NK-92 treated with Interleukin-12 subunit alpha and Interleukin-12 subunit beta, amount 100 ng/mL, for 24 hours (cell line): ENCODE results near the gene MEOX1.
"Not testable (repeated sequence)": the region's sequence is repeated elsewhere in the genome, so short reads cannot be mapped to it uniquely, and the experiment has no call there.

Experiments
- DNase-seq: peaks from one replicate; lab custom pipeline; 2025; lab: John Stamatoyannopoulos, UW

The MEOX1 gene

DNA sequence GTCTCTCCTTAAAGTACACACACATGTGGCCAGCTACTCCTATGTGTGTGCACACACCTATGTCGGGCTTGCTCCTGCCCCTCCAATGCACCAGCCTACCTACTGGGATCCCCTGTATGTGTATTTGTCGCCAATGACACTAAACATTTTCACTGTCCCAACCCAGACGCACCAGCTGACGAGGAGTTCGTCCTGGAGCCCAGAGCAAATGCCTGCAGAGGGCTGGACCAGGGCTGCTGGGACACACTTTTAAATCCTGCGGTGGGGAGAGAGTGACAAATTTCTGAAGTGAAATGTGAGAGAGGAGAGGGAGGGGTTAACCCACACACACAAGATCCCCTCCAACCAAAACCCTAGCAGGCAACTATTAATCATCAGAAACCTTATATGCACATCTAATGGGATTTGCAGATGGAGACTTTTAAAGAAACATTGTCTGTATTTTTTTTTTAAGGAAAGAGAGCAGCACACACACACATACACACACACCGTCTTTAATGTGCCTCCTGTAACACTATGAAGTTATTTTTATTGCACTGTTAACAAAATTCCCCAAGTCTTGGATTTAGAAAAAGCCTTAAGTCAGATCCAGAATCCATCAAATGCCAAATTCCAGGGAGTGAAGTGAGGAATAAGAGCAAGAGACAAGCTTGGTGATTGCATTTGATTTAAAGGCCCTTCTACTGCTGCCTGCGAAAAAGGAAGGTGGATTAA lies at the start of gene MEOX1:
MEOX1 (minus strand) TSS at position 224 of the 714 bp plus-strand sequence. CDS start 388 bp downstream, outside the sequence.
- DNase-seq, result no peak

GRCh38 chr17:43710101-43710500 lies 48.4 kb upstream of the MEOX1 start:
- no peak for DNase-seq

- no peak for DNase-seq
Measured at GRCh38 chr17:43709210-43709609, 47.5 kb upstream of the MEOX1 start.

DNA sequence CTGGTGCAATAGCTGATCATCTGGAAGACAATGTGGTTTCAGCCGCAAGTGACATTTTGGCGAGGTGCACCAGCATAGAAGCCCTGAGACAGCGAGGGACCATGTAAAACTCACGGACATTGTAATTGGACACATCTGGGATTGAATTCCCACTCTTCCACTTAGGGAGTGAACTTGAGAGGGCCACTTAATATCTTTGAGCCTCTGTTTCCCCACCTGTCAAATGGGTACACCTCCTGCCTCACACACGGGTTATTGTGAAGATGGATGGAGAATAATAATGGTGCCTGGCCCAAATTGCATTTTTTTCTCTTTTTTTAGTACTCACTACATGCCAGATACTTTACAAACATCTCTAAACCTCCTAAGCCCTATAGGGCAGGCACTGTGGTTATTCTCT lies 45.5 kb upstream of the MEOX1 start:
- no peak for DNase-seq

DNA sequence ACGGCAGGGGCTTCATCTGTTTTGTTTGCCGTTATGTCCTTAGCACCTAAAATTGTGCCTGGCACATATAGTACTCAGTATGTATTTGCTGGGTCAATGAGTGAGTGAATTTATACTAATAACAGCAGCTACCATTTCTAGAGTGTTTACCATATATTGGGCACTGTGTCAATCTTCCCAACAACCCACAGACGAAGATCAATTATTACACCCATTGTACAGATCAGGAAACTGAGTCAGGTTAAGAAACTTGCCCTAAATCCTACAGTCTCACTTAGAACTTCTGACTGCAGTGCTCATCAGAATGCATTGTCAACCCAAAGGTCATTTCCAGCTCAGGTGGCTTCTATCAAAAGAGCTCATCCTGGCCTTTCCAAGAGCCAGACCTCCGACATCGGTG lies 44.5 kb upstream of the MEOX1 start:
- no peak for DNase-seq

GRCh38 chr17:43703630-43704029 lies 41.9 kb upstream of the MEOX1 start:
- DNase-seq, result no peak

DNA sequence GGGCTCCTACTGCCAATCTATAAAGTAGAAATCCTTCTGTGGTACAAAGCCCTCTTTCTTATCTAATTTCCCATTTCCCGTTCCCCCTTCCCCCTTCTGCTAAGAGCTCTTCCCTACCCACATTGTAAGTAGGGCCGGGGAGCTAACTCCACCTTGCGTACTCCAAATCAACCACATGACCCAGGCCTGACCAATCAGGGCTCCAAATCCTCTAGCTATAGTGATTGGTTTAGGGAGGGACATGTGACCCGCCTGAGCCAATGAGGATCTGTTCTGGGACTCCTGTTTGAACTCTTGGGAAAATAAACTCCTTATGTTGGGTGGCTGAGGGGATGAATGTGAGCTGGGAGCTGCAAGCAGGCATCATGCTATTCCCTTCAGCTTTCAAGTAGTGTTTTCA lies 40.9 kb upstream of the MEOX1 start:
- DNase-seq, result no peak

GRCh38 chr17:43701318-43701743 lies 39.6 kb upstream of the MEOX1 start:
- peak; percentile 83 for DNase-seq

- DNase-seq, result no peak
Measured at GRCh38 chr17:43699438-43699756, 37.7 kb upstream of the MEOX1 start.

- DNase-seq, result no peak
Measured at GRCh38 chr17:43698678-43699437, 37.1 kb upstream of the MEOX1 start.

DNA sequence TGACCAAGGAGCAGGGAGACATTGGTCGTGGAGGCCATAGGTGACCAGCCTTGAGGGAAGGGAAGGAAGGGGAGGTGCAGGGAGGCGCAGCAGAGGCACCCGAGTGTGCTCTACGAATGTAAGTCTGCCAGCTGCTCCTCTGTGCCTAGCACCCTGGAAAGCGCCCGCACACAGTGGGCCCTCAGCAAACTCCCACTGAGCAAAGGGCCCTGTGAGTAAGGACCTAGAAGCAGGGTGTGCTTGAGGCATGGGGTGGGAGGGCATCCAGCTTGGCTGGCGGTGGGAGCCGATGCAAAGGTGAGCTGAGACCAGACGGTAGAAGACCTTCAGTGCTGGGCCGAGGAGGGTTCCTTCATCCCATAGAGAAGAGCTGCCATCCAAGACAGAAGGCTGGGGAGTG lies 36.2 kb upstream of the MEOX1 start:
- no peak for DNase-seq

- no peak for DNase-seq
Measured at GRCh38 chr17:43696891-43697290, 35.2 kb upstream of the MEOX1 start.

DNA sequence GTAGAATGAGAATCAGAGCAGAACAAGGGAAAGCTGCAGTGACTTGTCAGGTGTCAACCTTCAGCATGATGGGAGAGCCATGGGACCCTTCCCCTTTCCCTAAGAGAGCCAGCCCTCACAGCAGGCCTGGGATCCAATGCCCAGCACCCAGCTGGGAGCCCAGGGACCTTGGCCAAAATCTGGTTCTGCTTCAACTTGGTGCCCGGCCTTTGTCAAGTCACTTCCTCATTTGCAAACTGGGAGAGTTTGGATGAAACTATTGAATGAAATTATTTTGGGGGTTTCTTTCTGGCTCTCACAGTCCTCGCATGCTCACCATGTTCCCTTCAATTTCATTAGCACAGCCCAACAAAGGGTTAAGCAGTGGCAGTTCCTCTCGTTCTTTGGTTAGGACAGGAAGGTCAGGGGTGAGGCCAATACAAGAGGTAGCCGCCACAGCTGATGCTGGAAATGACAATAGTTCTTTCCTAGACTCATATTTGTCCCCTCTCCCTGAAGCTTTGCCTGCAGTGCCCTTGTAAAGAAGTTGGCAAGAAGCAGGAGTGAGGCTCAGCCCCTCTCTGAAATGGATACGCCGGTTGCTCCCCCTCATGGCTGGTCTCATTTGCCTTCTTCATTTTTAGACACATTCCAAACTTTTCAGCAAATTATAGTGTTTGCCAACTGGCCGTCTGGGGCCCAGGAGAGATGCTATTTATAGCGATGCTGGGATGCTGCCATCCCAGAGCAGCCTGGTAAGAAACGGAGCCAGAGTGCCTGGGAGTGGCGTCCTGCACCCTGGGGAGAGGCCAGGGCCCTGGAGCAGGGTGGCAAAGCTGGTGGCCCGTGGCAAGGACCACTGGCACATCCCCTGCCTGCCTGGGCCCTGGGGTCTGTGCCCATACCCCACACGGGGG lies 34.5 kb upstream of the MEOX1 start:
- no peak for DNase-seq

- peak; percentile 42 for DNase-seq
Measured at GRCh38 chr17:43694081-43694870, 32.6 kb upstream of the MEOX1 start.

DNA sequence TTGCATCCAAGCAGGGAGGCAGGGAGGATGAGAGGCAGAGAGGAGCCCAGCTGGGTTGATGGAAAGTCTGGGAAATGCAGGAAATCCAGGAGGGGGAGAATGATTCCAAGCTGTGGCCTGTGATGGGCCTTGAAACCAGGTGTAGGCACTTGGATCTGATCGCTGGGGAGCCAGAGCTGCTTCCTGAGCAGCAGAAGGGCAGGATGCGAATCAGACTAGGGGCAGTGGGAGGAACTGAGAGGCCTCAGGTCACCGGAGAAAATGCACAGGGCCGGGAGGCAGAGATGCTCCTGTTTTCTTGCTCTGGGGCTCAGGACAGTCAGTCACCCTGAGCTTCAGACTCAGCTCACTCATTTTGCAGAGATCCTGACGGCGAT lies 29.6 kb upstream of the MEOX1 start:
- no peak for DNase-seq

DNA sequence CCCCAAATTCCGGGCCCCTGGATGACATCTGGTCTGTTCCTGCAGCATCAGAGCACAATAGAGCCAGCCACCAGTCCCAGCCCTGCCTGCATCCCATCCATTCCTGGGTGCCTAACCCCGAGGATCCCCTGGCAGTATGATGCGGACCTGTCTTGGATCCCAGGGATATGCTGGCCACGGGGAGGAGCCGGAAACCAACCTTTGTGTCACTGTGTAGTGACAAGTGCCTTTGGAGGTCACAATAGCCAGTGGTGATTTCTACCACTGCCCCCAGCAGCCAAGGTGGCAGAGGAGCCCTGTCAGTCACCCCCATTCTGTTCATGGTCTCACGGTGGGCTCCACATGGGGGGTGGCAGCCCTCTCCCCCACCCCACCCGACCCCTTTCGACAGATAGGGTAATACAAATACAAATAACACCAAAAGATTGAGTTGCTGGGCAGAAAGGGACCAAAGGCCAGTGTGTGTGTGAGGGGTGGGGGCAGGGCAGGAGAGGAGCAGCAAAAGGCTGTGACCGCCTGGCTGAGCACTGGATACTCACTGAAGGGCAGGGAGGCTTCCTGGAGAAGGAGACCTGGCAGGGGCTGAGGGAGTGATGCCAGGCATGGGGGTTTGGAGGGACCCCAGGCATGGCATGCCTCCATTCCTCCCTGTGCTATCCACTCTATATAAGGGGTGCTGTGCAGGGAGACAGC lies 29.0 kb upstream of the MEOX1 start:
- no peak for DNase-seq

DNA sequence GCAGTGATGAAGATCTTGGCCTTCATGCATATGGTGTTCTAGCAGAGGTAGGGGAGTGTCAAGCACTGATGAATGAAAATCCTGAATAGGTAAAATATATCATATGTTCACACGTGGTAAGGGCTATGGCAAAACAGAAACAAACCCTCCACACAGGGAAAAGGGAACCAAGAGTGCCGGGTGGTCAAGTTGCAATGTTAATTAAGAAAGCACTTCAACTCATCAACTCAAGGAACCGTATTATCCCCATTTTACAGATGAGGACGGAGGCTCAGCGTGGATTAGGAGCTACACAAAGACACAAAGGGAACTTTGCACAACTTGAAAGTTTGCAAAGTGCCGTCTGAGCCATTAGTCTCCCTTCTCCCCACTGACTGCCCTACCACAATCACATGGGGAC lies 28.1 kb upstream of the MEOX1 start:
- DNase-seq, result no peak

DNA sequence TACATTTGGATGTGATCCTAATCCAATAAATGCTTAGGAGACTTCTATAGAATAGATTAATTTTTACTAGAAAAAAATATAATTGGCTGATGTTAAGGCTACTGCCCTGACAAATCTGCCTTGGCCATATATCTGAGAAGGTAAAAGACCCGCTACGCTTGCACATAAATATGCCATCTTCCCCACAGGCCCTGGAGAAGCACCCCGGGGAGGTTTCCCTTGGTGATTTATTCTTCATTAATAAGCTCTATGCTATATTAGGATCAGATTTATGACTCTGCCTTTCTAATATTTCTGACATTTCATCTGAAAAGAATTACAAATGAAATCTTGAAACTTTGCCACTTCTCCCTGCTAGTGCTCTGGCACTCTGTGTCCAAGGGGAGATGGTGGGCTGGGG lies 27.4 kb upstream of the MEOX1 start:
- no peak for DNase-seq

GRCh38 chr17:43686957-43687356 lies 25.2 kb upstream of the MEOX1 start:
- DNase-seq, result not testable (repeated sequence)

DNA sequence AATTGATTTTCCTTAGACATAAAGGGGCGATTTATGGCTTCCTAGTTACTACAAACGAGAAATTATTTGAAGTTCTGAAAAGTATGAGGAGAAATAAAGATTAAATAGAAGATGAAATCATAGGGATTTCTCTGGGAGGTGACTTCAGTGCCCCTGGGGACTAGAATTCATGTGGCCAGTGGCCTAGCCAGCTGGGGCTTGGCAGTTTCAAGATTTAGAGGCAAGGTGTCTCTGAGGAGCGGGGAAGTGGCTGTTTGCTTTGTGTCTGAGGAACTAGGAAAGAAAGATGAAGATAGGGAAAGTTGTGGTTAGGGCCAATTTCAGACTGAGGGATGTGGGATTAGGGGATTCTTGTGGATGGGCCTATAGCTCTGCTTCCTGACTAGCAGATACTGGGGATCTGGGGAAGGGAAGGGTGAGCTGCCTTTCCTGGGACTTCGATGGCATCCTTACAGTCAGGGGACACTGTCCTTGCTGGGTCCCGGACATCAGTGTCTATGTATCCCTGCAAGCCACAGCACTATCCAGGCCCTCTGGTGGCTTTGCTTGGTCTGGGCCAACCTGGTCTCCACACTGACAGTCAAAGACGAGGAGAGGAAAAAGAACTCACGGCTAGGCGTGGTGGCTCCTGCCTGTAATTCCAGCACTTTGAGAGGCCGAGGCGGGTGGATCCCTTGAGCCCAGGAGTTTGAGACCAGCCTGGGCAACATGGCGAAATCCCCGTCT lies 22.4 kb upstream of the MEOX1 start:
- DNase-seq, result no peak

GRCh38 chr17:43680461-43680860 lies 18.7 kb upstream of the MEOX1 start:
- no peak for DNase-seq
